A673 (cell line): ENCODE data around the gene CMC2. TPM values are rescaled to one million over a fixed set of nuclear protein-coding genes. Genes with fewer than 3 reads are reported as not detected.

Source experiments
- BruUV-seq: library from RNA; stranded (reverse); fragments of 400-500 nt; replicated peaks from 2 replicates; lab custom pipeline; 2021; lab: Mats Ljungman, UMichigan
- CTCF ChIA-PET: fragments of 300-600 bp; sonication (Branson Sonifier 250); formaldehyde crosslinking; loops from one replicate; lab custom pipeline; 2022; ENCODE audit warnings: antibody characterized with exemption; lab: Charles Lee
- POLR2A ChIA-PET: fragments of 300-600 bp; sonication (Branson Sonifier 250); formaldehyde crosslinking; loops from one replicate; lab custom pipeline; 2022; ENCODE audit warnings: antibody characterized with exemption; ENCODE audit not compliant: low non-redundant PET; lab: Charles Lee
- DNase-seq: peaks from one replicate; pipeline ENCODE4 v3.0.0-alpha.2; 2015; ENCODE audit warnings: low spot score
- H3K27ac ChIP-seq: fragments of 200-600 bp; sonication (generic); 2 replicates; pipeline ENCODE4 v1.5.1; 2016; ENCODE audit warnings: mixed run types, low read depth, mild to moderate bottlenecking, mixed read lengths, antibody characterized with exemption, low read length; ENCODE audit not compliant: poor library complexity, severe bottlenecking
- H3K27me3 ChIP-seq: fragments of 200-600 bp; sonication (generic); replicated peaks from 2 replicates; pipeline ENCODE4 v1.6.1; 2017; ENCODE audit warnings: mixed run types, low read depth, mild to moderate bottlenecking, mixed read lengths, antibody characterized with exemption, low read length; ENCODE audit not compliant: insufficient read depth, poor library complexity
- H3K36me3 ChIP-seq: fragments of 200-600 bp; sonication (generic); 2 replicates; pipeline ENCODE4 v1.6.1; 2016; ENCODE audit warnings: mixed run types, mild to moderate bottlenecking, mixed read lengths, antibody characterized with exemption, low read length; ENCODE audit not compliant: insufficient read depth, poor library complexity, severe bottlenecking
- H3K4me1 ChIP-seq: fragments of 200-600 bp; sonication (generic); 2 replicates; pipeline ENCODE4 v1.6.1; 2017; ENCODE audit warnings: mixed run types, mild to moderate bottlenecking, mixed read lengths, antibody characterized with exemption, low read length; ENCODE audit not compliant: insufficient read depth, poor library complexity, severe bottlenecking
- H3K4me3 ChIP-seq: fragments of 200-600 bp; sonication (generic); 2 replicates; pipeline ENCODE4 v1.5.1; 2016; ENCODE audit warnings: low read depth, mixed run types, mild to moderate bottlenecking, mixed read lengths, low read length; ENCODE audit not compliant: poor library complexity, severe bottlenecking
- H3K9me3 ChIP-seq: fragments of 200-600 bp; sonication (generic); 2 replicates; pipeline ENCODE4 v1.6.1; 2016; ENCODE audit warnings: mixed run types, low read depth, mild to moderate bottlenecking, mixed read lengths, antibody characterized with exemption, low read length; ENCODE audit not compliant: poor library complexity, severe bottlenecking
- EZH2 ChIP-seq: fragments of 200-600 bp; sonication (generic); IDR thresholded peaks from 2 replicates; pipeline ENCODE4 v1.6.1; 2017; ENCODE audit warnings: borderline replicate concordance, low read depth, mild to moderate bottlenecking, mixed read lengths, antibody characterized with exemption, low read length; ENCODE audit not compliant: poor library complexity, severe bottlenecking
- intact Hi-C: fragments of 100-400 bp; cut with micrococcal nuclease; formaldehyde crosslinking; loops from one replicate; pipeline ENCODE4 v1.10.0; 2022; ENCODE audit not compliant: unreplicated experiment
- total RNA-seq: library from RNA; stranded (reverse); gene quantifications from 2 replicates; pipeline ENCODE4 v1.2.3, GENCODE V29; 2021
- TF ChIP-seq, protein P1 (sequence below): fragments of 300-800, 200-600 bp; sonication (generic); conservative IDR thresholded peaks from 2 replicates; pipeline ENCODE4 v1.5.1; 2017; ENCODE audit warnings: low read depth, mild to moderate bottlenecking, antibody characterized with exemption, low read length, moderate library complexity, mixed read lengths

CMC2 gene
- total RNA-seq, 1 experiment from 2014 or later: 129 TPM

GRCh38 chr16:80969114-80969484, 37.6 kb downstream of the CMC2 start:
- intact Hi-C loops: no loop called here
- no TSS peak for BruUV-seq
- H3K4me3 ChIP-seq: no peak overlapping the region
- no peaks in the 10 kb centered on the region for H3K27me3 ChIP-seq
- peaks cover 7% of the 10 kb centered on the region for H3K36me3 ChIP-seq
- H3K27ac ChIP-seq: no peak overlapping the region
- no peak for DNase-seq
- POLR2A ChIA-PET: no interaction called here
- H3K9me3 ChIP-seq: no peaks in the 10 kb centered on the region
- no peaks in the 10 kb centered on the region for H3K4me1 ChIP-seq
- TF ChIP-seq EZH2: no peak
- TF ChIP-seq, protein P1, sequence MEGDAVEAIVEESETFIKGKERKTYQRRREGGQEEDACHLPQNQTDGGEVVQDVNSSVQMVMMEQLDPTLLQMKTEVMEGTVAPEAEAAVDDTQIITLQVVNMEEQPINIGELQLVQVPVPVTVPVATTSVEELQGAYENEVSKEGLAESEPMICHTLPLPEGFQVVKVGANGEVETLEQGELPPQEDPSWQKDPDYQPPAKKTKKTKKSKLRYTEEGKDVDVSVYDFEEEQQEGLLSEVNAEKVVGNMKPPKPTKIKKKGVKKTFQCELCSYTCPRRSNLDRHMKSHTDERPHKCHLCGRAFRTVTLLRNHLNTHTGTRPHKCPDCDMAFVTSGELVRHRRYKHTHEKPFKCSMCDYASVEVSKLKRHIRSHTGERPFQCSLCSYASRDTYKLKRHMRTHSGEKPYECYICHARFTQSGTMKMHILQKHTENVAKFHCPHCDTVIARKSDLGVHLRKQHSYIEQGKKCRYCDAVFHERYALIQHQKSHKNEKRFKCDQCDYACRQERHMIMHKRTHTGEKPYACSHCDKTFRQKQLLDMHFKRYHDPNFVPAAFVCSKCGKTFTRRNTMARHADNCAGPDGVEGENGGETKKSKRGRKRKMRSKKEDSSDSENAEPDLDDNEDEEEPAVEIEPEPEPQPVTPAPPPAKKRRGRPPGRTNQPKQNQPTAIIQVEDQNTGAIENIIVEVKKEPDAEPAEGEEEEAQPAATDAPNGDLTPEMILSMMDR: no peak
- CTCF ChIA-PET: interaction anchor here (0.6 kb wide), 1 partner anchor 18 kb away, joined by 5 read pairs; no protein-coding TSS in a partner anchor

GRCh38 chr16:80968386-80969113, 38.1 kb downstream of the CMC2 start:
- Histone ChIP-seq H3K27me3 (no peaks in the 10 kb centered on the region), H3K9me3 (no peaks in the 10 kb centered on the region), H3K27ac (no peak overlapping the region), H3K36me3 (peaks cover 7% of the 10 kb centered on the region), H3K4me3 (no peak overlapping the region), H3K4me1 (no peaks in the 10 kb centered on the region)
- BruUV-seq: no TSS peak
- DNase-seq: no peak
- TF ChIP-seq, protein P1: no peak
- no peak for TF ChIP-seq EZH2
- ChIA-PET POLR2A (no interaction called here), CTCF (interaction anchor here (0.5 to 0.6 kb wide), 2 partner anchors 17 to 37 kb away, joined by 4 to 5 read pairs; no protein-coding TSS in a partner anchor)
- intact Hi-C loops: no loop called here

DNA sequence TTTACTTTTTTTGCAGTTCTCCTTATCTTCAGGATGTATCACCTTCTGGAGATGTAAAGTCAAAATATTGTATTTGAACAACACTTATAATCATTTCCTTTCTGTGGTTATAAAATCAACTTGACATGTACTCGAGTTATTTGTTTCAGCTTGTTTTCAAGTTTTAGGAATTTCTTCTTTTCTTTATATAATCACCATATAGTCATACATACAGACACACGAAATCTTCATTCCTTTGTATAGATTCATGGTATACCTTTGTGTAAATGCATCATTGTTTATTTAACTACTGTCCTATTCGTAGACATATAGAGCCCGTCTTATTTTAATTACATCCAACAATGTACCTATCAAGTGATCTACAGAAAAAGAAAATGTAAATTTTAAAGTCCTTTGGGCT, 40.1 kb downstream of the CMC2 start:
- no peak for TF ChIP-seq EZH2
- TF ChIP-seq, protein P1: no peak
- POLR2A ChIA-PET: no interaction called here
- no TSS peak for BruUV-seq
- no peaks in the 10 kb centered on the region for H3K27me3 ChIP-seq
- peaks cover 7% of the 10 kb centered on the region for H3K36me3 ChIP-seq
- CTCF ChIA-PET: no interaction called here
- H3K4me1 ChIP-seq: no peaks in the 10 kb centered on the region
- H3K4me3 ChIP-seq: no peak overlapping the region
- no peaks in the 10 kb centered on the region for H3K9me3 ChIP-seq
- intact Hi-C loops: no loop called here
- no peak for DNase-seq
- no peak overlapping the region for H3K27ac ChIP-seq
